Measurements from ENCODE around the gene PNISR.
"Not testable (repeated sequence)": the region's sequence is repeated elsewhere in the genome, so short reads cannot be mapped to it uniquely, and the experiment has no call there.

The PNISR gene, protein sequence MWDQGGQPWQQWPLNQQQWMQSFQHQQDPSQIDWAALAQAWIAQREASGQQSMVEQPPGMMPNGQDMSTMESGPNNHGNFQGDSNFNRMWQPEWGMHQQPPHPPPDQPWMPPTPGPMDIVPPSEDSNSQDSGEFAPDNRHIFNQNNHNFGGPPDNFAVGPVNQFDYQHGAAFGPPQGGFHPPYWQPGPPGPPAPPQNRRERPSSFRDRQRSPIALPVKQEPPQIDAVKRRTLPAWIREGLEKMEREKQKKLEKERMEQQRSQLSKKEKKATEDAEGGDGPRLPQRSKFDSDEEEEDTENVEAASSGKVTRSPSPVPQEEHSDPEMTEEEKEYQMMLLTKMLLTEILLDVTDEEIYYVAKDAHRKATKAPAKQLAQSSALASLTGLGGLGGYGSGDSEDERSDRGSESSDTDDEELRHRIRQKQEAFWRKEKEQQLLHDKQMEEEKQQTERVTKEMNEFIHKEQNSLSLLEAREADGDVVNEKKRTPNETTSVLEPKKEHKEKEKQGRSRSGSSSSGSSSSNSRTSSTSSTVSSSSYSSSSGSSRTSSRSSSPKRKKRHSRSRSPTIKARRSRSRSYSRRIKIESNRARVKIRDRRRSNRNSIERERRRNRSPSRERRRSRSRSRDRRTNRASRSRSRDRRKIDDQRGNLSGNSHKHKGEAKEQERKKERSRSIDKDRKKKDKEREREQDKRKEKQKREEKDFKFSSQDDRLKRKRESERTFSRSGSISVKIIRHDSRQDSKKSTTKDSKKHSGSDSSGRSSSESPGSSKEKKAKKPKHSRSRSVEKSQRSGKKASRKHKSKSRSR

GRCh38 chr6:99424761-99425646 lies at the start of gene PNISR:
TSS of gene PNISR (minus strand) at chr6:99425308. CDS start at chr6:99414659, 10,649 bp downstream.
- DNase-seq = peak; percentile 94 to 95

DNA sequence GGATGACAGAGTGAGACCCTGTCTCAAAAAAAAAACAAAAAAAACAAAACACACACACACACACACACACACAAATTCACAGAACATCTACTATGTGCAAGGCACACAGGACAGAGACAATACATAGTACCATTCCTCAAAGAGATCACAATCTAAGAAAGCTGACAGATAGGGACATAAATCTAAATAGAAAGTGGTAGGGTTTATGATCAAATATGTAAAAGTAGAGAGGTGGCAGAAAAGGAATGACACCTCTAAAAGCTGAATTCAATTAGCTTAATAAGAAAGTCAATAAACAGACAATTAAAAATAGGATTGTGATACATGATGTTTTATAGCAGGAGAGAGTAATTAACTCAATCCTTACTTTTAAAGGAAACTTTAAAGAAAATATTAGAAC lies 48.6 kb upstream of the PNISR start:
- DNase-seq = no peak

GRCh38 chr6:99471638-99472037 lies 46.5 kb upstream of the PNISR start:
- no peak for DNase-seq

GRCh38 chr6:99467509-99468106 lies 42.5 kb upstream of the PNISR start:
- peak in 1 of 2 donors; percentile 37 for DNase-seq

- DNase-seq = not testable (repeated sequence)
Measured at GRCh38 chr6:99459133-99459532, 34.0 kb upstream of the PNISR start.

DNA sequence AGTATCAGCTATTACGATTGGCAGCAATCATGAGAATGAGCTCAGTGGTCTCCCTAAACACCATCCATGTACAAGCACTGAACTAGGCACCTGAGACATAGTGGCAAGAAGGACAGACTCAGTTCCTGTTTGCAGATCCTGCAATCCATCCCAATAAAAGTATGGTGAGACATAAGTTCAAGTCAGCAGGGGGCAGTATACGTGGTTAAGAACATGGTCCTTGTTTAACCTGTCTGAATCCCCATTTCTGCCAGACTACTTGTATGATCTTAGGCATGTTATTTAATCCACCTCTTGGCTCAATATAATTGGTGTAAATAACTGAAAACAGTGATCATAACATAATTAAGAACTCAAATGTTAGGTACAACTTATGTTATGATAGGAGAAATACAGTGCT lies 33.2 kb upstream of the PNISR start:
- no peak for DNase-seq

- no peak for DNase-seq
Measured at GRCh38 chr6:99446076-99446475, 21.0 kb upstream of the PNISR start.

GRCh38 chr6:99434702-99435530 lies 9.8 kb upstream of the PNISR start:
- peak in 1 of 2 donors; percentile 43 for DNase-seq

- DNase-seq = no peak
Measured at GRCh38 chr6:99432877-99433276, 7.8 kb upstream of the PNISR start.

GRCh38 chr6:99431901-99432300 lies 6.8 kb upstream of the PNISR start:
- DNase-seq = no peak

GRCh38 chr6:99427988-99428387 lies 2.9 kb upstream of the PNISR start:
- DNase-seq = no peak

- no peak for DNase-seq
Measured at GRCh38 chr6:99426451-99426757, 1.3 kb upstream of the PNISR start.

GRCh38 chr6:99425647-99426450 lies 741 bp upstream of the PNISR start:
- DNase-seq = peak; percentile 61 to 62

DNA sequence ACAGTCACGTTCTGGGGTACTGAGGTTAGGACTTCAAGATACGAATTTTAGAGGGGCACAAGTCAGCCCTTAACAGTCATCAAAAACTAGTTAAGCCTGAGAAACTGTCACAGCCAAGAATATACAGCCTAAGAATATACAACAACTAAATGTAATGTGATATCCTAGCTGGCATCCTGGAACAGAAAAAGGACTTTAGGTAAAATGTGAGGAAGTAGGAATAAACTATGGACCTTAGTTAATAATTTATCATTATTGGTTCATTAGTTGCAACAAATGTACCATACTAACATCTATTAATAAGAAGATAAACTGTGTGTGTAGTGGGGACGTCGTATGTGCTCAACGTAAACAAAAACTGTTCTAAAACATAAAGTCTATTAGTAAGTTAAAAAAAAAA lies 1.1 kb downstream of the PNISR start:
- DNase-seq = no peak

- DNase-seq = no peak
Measured at GRCh38 chr6:99422912-99423311, 2.2 kb downstream of the PNISR start.

DNA sequence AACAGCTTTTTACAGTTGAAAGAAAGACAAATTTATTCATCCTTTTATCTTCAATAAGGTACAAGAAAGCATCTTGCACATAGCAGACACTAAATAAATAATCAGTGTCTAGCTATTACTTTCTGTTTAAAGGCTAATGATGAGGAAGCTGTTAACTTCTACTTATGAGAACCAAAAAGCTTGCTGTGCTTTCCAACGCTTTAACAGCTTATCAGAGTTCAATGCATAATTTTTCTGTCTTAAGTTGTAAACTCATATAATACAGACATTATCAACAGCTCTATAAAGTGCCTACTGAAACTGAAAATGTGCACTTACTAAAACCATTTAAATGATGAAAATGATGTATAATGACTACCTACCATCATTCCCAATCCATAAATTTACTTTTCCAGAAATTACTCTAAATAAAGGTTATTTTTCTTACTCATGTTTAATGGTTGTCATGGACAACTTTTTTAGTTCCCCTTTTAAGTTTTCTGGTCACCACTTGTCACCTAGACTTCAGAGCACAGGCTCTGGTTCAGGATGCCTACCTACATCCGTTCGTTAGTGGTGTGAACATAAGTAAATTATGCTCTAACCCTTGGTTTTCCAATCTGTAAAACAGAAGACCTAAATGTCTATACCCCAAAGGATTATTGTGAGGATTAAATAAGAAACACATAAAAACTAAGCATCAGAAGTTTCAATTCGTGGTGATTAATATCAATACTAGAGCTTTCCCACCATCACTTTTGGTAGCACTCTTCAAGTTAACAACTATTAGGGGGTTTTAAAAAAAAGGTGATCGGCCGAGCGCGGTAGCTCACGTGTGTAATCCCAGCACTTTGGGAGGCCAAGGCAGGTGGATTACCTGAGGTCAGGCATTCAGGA lies 8.0 kb downstream of the PNISR start:
- DNase-seq = peak in 1 of 2 donors; percentile 22

DNA sequence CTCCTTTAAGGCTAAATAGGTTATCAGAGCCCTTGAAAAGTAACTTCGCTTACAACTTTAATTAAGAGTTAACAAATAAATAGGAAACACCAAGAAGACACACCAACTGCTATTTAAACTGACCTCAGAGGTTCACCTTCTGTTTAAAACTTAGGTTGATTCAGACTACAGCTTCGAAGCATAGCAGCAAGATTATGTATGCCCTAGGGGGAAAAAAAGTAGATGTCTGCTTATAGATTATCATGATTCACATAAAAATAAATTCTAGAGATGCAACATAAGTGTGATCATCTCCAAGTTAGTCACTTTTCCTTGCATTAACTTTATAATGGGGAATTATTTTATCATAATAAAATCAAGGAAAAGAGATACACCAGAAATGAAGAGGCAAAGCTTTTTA lies 8.9 kb downstream of the PNISR start:
- DNase-seq = no peak

- DNase-seq = no peak
Measured at GRCh38 chr6:99415446-99415845, 9.7 kb downstream of the PNISR start.

- DNase-seq = no peak
Measured at GRCh38 chr6:99412065-99412464, 13.0 kb downstream of the PNISR start.

DNA sequence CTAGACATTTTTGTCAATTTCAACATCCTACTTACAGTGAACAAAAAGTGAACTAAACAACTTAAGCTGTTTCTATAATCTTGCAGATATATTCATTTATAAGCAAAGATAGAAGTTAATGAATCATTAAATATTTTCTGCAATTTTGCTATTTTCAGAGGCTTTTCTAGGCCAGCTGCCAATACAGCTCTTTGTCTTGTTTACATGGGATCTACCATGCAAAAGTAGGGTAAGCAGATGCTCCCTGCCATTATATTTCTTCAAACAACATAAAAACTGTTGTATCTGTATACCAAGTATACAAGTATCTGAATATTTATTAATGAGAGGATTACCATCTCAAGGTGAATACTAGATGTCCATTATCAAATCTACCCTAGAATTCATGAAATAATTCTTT lies 15.4 kb downstream of the PNISR start:
- no peak for DNase-seq

Measured in CD4-positive, alpha-beta T cell treated with Interleukin-1 beta for 1 hour (primary cell).